Ascending aorta (tissue), 2 donors: ENCODE data around the gene CARD19. TPM values are rescaled to one million over a fixed set of nuclear protein-coding genes. Genes with fewer than 3 reads are reported as not detected.

ENCODE experiments used
- DNase-seq, 2 donors: peaks; one replicate each; pipeline ENCODE4 v3.0.0-alpha.2; 2019; ENCODE audit warnings: low spot score in 2 of 2
- H3K27ac ChIP-seq, 2 donors: fragments of 200-600 bp; sonication (generic); one replicate each; pipeline ENCODE4 v1.5.1; 2016 to 2017; ENCODE audit warnings: mild to moderate bottlenecking in 1 of 2
- H3K27me3 ChIP-seq: fragments of 200-600 bp; sonication (generic); one replicate; pipeline ENCODE4 v1.5.1; 2017
- H3K36me3 ChIP-seq, 2 donors: fragments of 200-600 bp; sonication (generic); one replicate each; pipeline ENCODE4 v1.5.1; 2016
- H3K4me1 ChIP-seq, 2 donors: fragments of 200-600 bp; sonication (generic); one replicate each; pipeline ENCODE4 v1.5.1; 2016 to 2017; ENCODE audit warnings: mild to moderate bottlenecking in 1 of 2
- H3K4me3 ChIP-seq, 2 donors: fragments of 200-600 bp; sonication (generic); one replicate each; pipeline ENCODE4 v1.5.1; 2016 to 2017; ENCODE audit warnings: mild to moderate bottlenecking in 1 of 2
- H3K9me3 ChIP-seq, 2 donors: fragments of 200-600 bp; sonication (generic); one replicate each; pipeline ENCODE4 v1.5.1; 2016
- intact Hi-C: fragments of 100-400 bp; cut with DNase I; formaldehyde crosslinking; loops from one replicate; pipeline ENCODE4 v1.15.1; 2023
- total RNA-seq: library from RNA; depleted of rRNA; stranded (reverse); fragments of >200 nt; gene quantifications from one replicate; pipeline ENCODE4 v1.1.0, GENCODE V29; 2016
- TF ChIP-seq, protein P1 (sequence below), 3 experiments: fragments of 200-600 bp in 2 of 3; fragments of 450-650 bp in 1 of 3; sonication (generic) in 2 of 3; IDR thresholded peaks; one replicate each; pipeline ENCODE4 v1.5.1; 2016 to 2019; ENCODE audit warnings: antibody characterized with exemption in 3 of 3, mild to moderate bottlenecking in 1 of 3, moderate library complexity in 1 of 3

CARD19 gene, protein sequence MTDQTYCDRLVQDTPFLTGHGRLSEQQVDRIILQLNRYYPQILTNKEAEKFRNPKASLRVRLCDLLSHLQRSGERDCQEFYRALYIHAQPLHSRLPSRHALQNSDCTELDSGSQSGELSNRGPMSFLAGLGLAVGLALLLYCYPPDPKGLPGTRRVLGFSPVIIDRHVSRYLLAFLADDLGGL
- total RNA-seq = 212 TPM

DNA sequence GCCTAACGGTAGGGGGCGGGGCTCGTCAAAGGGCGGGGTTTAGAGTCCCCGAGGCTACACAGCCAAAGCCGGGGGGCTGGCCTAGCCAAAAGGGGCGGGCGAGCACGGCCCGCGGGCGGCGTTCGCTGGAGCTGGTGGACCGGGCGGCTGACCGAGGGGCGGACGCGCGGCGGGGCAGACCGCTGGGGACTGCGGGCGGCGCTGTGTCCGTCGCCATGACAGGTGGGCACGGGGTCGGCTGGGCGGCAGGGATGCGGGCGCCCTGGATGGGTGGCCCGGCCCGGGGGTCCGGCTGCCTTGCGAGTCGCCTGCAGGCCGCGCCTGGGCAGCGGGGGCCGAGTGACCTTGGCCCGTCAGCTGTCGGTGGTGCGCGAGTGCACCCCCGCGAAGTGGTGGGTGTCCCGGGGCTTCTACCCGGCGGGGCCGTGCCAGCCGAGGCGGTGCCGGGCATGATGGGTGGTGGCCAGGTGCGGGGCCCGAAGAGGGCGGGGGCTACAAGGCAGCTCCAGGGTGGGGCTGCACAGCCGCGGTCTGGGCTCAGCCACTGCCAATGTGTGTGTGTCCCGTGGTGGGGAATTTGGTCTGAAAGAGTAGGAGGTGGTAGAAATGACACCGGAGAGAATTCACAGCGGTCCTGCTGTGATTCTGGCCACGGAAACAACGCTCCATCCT is at the start of gene CARD19:
Gene CARD19 (plus strand): TSS at position 87 of the 672 bp plus-strand sequence. CDS start 129 bp downstream, at position 216.
- intact Hi-C loops = loop anchor here (1.0 to 10.0 kb wide), 6 partner anchors 44 to 981 kb away; partner anchors contain the start of genes BICD2, FAM120A, FAM120AOS and SPTLC1
- TF ChIP-seq, protein P1, sequence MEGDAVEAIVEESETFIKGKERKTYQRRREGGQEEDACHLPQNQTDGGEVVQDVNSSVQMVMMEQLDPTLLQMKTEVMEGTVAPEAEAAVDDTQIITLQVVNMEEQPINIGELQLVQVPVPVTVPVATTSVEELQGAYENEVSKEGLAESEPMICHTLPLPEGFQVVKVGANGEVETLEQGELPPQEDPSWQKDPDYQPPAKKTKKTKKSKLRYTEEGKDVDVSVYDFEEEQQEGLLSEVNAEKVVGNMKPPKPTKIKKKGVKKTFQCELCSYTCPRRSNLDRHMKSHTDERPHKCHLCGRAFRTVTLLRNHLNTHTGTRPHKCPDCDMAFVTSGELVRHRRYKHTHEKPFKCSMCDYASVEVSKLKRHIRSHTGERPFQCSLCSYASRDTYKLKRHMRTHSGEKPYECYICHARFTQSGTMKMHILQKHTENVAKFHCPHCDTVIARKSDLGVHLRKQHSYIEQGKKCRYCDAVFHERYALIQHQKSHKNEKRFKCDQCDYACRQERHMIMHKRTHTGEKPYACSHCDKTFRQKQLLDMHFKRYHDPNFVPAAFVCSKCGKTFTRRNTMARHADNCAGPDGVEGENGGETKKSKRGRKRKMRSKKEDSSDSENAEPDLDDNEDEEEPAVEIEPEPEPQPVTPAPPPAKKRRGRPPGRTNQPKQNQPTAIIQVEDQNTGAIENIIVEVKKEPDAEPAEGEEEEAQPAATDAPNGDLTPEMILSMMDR (IDR thresholded peaks at IDR 0.05) = no peak
- peaks cover 22 to 37% of the 10 kb centered on the region in 2 donors for H3K4me1 ChIP-seq
- peak; percentile 43 to 82 for DNase-seq
- H3K27ac ChIP-seq = peak within 1 kb of the TSS; percentile 97
- peak within 1 kb of the TSS; percentile 81 to 96 for H3K4me3 ChIP-seq
- no peaks in the 10 kb centered on the region for H3K36me3 ChIP-seq
- H3K27me3 ChIP-seq = no peaks in the 10 kb centered on the region
- H3K9me3 ChIP-seq = peaks cover 0 to 9% of the 10 kb centered on the region in 2 donors

DNA sequence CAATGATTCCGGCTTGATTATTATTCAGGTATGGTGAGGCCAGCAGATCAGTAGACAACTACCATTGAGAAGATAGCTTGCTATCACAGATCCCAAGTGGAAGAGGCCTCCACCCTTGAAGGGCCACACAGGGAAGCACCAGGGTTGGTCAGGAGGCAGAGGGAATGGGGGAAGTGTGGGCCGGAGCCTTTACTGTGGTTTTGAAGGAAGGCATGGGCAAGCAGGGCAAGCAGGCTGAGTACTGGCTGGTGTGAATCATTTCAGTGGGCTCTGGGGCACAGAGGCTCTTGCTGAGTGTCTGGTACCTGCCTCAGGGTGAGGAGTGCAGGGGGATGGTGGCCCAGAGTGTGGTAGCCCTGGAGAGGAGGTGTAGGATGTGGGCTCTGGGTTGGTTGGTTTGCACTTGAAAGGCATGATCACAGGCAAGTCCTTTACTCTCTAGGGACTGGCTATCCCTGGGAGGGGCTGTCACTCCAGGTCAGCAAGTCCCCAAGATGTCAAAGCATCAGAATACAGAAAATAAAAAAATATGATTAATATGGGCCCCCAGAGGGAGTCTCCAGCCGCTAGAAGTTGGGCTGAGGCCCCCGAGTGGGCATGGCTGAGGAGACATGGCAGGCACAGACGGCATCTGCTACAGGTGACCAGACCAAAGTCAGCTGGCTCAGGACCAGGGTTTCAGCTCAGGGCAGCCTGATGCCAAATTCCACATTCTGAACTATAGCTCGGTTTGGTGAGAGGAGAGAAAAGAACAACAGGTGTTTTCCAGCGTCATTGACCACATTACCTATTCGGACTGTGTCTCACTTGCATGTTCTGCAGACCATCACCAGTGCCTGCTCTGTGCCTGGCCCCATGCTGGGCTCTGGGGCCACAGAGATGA is 47.2 kb upstream of the CARD19 start:
- H3K36me3 ChIP-seq = no peaks in the 10 kb centered on the region
- H3K4me3 ChIP-seq = no peak overlapping the region
- no peak overlapping the region for H3K27ac ChIP-seq
- TF ChIP-seq, protein P1 (IDR thresholded peaks at IDR 0.05) = no peak
- peaks cover 3 to 30% of the 10 kb centered on the region in 2 donors for H3K4me1 ChIP-seq
- no peak for DNase-seq
- intact Hi-C loops = no loop called here
- no peaks in the 10 kb centered on the region for H3K27me3 ChIP-seq
- H3K9me3 ChIP-seq = no peaks in the 10 kb centered on the region

DNA sequence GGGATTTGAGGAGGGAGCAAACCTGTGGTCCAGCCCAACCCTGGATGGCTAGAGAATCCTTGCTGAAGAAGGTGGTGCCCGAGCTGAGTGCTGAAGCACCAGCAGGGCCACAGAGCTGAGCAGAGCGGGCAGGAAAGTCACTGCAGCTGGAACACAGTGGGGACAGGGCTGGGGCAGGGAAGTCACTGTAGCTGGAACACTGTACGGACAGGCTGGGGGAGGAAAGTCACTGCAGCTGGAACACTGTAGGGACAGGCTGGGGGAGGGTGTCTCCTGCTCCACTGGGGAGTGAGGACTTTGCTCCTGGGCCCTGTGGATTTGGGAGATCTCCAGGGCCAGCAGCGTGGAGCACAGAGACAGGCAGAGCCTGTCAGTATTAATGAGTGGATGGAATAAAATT is 46.5 kb upstream of the CARD19 start:
- H3K27ac ChIP-seq = no peak overlapping the region
- H3K27me3 ChIP-seq = no peaks in the 10 kb centered on the region
- no peak overlapping the region for H3K4me3 ChIP-seq
- no peaks in the 10 kb centered on the region for H3K36me3 ChIP-seq
- H3K4me1 ChIP-seq = peaks cover 7 to 36% of the 10 kb centered on the region in 2 donors
- no peaks in the 10 kb centered on the region for H3K9me3 ChIP-seq
- DNase-seq = no peak
- TF ChIP-seq, protein P1 (IDR thresholded peaks at IDR 0.05) = no peak
- intact Hi-C loops = no loop called here

DNA sequence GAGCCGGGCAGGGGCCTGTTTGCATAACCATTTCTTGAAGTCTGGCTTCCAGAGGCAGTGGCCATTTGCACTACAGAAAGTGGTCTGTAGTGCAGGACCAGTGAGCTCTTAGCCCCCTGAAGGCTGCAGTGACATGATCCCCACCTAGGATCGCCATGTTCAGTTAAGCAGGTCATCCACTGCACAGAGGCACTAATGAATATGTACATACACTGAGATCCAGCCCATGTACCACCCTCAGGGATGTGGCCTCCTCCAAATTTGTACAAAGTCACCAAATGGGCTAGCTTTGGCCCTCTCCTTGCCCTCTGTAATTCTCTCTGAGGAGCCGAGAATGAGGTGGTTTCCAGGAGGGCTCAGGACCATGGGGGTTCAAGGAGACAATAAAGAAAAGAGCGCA is 45.8 kb upstream of the CARD19 start:
- intact Hi-C loops = loop anchor here (5.0 kb wide), 1 partner anchor 173 kb away; the partner anchor contains the start of gene ZNF484
- no peaks in the 10 kb centered on the region for H3K27me3 ChIP-seq

DNA sequence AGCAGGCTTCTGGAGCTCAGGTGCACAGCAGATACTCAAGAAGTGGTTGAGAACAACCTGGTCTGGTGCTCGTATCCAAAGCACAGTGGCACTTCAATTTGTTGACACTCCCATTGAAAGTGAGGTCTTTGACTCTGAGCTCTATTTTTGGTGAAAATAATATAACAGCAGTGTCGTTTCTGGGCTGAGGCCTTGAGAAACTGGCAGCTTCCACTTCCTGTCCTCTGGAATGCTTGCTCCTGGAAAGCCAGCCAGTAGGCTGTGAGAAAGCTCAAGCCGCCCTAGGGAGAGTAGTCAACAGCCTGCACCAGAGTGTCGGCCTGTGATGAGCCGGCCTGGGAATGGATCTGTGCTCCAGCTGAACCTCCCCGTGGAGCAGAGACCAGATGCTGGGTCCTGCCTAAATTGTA is 44.3 kb upstream of the CARD19 start:
- Histone ChIP-seq H3K4me3 (no peak overlapping the region), H3K27me3 (no peaks in the 10 kb centered on the region), H3K27ac (peak overlapping the region; percentile 90 to 92), H3K36me3 (no peaks in the 10 kb centered on the region), H3K4me1 (peaks cover 13 to 47% of the 10 kb centered on the region in 2 donors), H3K9me3 (no peaks in the 10 kb centered on the region)
- intact Hi-C loops = loop anchor here (1.0 to 5.0 kb wide), 4 partner anchors 21 to 399 kb away; partner anchors contain the start of genes CARD19, FAM120A and ZNF484
- TF ChIP-seq, protein P1 (IDR thresholded peaks at IDR 0.05) = no peak
- peak; percentile 40 to 89 for DNase-seq

More for the DNA sequence above, 45.8 kb upstream of the CARD19 start:
- no peak overlapping the region for H3K4me3 ChIP-seq
- peaks cover 13 to 44% of the 10 kb centered on the region in 2 donors for H3K4me1 ChIP-seq
- TF ChIP-seq, protein P1 (IDR thresholded peaks at IDR 0.05) = no peak
- no peaks in the 10 kb centered on the region for H3K9me3 ChIP-seq
- H3K27ac ChIP-seq = peak overlapping the region; percentile 90 to 92
- no peak for DNase-seq
- no peaks in the 10 kb centered on the region for H3K36me3 ChIP-seq
